Activated CD8-positive, alpha-beta memory T cell treated with anti-CD3 and anti-CD28 coated beads, Interleukin-2, amount 10 ng/mL, durations not matched to agents 7 days and 5 days (primary cell): ENCODE results near the gene RLN1. TPM values are rescaled to one million over a fixed set of nuclear protein-coding genes. Genes with fewer than 3 reads are reported as not detected.
"Not testable (repeated sequence)": the region's sequence is repeated elsewhere in the genome, so short reads cannot be mapped to it uniquely, and the experiment has no call there.

Source experiments
- ATAC-seq: fragments of 150-1000 bp; cut with Tn5 transposase; one replicate; pipeline ENCODE4 v1.10.0; 2021; ENCODE audit warnings: moderate library complexity
- CTCF ChIA-PET: fragments of 350-600 bp; sonication (Branson Sonifier 250); formaldehyde crosslinking; loops from one replicate; lab custom pipeline; 2021; ENCODE audit warnings: antibody characterized with exemption; lab: Charles Lee
- DNase-seq: peaks from one replicate; pipeline ENCODE4 v3.0.0-alpha.2; 2020
- H3K27ac Mint-ChIP-seq: one replicate; pipeline ENCODE4 v1.8.0; 2021; ENCODE audit warnings: mild to moderate bottlenecking, mixed read lengths
- H3K27me3 Mint-ChIP-seq: one replicate; pipeline ENCODE4 v1.8.0; 2021; ENCODE audit warnings: mixed read lengths
- H3K36me3 Mint-ChIP-seq: one replicate; pipeline ENCODE4 v1.8.0; 2021; ENCODE audit warnings: mild to moderate bottlenecking, mixed read lengths
- H3K4me1 Mint-ChIP-seq: one replicate; pipeline ENCODE4 v1.8.0; 2021; ENCODE audit warnings: mixed read lengths
- H3K4me3 Mint-ChIP-seq: one replicate; pipeline ENCODE4 v1.8.0; 2021; ENCODE audit warnings: mild to moderate bottlenecking, moderate library complexity, mixed read lengths
- H3K9me3 Mint-ChIP-seq: one replicate; pipeline ENCODE4 v1.8.0; 2022; ENCODE audit warnings: low read depth, mixed read lengths
- total RNA-seq, 2 experiments: library from RNA; stranded (reverse); gene quantifications; one replicate each; pipeline ENCODE4 v1.2.3, GENCODE V29; 2021

Gene RLN1, protein sequence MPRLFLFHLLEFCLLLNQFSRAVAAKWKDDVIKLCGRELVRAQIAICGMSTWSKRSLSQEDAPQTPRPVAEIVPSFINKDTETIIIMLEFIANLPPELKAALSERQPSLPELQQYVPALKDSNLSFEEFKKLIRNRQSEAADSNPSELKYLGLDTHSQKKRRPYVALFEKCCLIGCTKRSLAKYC
- 1 to 10 TPM; 1.0 to 1.5 TPM for total RNA-seq

DNA sequence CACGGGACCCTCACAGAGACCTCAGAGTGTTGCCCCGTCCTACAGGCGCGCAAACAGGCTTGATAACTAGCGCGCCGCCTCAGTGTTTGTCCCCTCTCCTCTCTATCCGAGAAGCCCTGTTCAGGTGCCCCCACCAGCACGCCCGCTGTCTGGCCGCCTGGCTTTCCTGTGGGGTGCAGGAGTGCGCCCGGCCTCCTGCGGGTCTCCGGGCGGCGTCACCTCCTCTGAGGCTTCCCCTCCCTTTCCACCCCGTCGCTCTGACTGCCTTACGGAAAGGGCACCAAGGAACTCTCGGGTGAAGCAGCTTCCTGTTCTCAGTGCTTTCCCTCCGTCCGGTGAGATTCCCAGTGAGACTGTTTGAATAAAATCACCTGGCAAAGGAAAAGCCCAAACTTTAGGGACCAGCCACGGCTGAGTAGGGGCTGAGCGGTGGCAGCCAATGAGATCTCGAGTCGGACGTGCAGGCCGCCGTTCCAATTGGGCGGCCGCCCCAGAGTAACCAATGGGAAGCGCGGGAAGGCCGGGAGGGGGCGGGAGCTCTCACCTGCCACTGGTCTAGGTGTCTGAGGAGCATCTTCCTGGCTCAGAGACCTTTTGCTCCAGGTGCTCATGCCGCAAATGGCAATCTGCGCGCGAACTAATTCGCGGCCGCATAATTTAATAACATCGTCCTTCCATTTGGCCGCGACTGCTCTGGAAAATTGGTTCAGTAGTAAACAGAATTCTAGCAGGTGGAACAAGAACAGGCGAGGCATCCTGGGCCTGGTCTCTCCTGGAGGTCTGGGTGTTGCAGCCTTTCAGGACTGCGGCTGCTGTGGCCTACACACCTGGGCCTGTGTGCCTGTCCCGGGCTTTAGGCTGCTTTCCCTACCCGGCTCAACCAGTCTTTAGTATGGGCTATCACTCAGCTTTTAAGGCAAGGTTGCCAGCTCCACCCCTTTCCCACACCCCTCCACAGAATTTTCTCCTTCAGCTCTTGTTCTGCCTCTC, at the start of gene RLN1:
TSS of gene RLN1 (minus strand) at position 885 of the 990 bp plus-strand sequence. CDS start at position 755, 130 bp downstream.
- ATAC-seq = peak; percentile 100
- Mint-ChIP-seq H3K27ac (peak within 1 kb of the TSS; percentile 72), H3K4me3 (peak within 1 kb of the TSS; percentile 64), H3K4me1 (peaks cover 25% of the 10 kb centered on the region)
- H3K36me3 Mint-ChIP-seq, DNase-seq, H3K27me3 Mint-ChIP-seq, H3K9me3 Mint-ChIP-seq: not testable (repeated sequence)
- CTCF ChIA-PET = interaction anchor here (1.9 kb wide), 1 partner anchor 13 kb away, joined by 10 read pairs; no protein-coding TSS in a partner anchor

DNA sequence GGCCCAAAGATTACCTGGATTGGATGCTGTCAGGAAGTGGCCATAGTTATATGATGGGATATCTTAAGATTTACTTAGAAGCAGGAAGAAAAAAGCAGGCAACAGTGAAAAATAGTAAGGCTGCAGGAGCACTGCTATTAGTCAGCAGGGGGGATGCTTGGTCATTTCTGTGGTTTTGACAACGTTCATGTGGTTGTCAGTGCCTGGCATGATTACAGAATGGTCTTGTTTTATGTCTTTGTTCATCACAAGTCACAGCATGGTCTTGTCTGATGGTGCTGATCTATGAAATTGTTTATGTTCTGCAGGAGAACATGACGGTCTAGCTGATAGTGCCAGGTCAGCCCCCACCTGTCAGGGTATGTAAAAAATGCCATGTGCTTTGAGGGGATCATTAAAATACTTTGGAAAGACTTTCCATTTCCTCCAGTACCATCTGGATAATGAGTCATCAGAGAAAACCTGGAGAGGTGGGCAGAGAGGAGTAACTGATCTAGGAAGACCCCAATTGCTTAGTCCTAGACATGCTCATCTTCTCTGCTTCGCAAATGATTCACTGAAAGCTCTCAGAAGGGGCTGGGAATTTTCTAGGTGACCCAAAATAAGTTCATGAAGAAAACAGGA, 49.5 kb upstream of the RLN1 start:
- Mint-ChIP-seq H3K36me3 (peaks cover 4% of the 10 kb centered on the region), H3K4me3 (no peak overlapping the region), H3K27ac (peak overlapping the region; percentile 60), H3K27me3 (no peaks in the 10 kb centered on the region), H3K9me3 (no peaks in the 10 kb centered on the region), H3K4me1 (peaks cover 47% of the 10 kb centered on the region)
- ATAC-seq = peak; percentile 86
- peak; percentile 82 for DNase-seq
- CTCF ChIA-PET = no interaction called here

DNA sequence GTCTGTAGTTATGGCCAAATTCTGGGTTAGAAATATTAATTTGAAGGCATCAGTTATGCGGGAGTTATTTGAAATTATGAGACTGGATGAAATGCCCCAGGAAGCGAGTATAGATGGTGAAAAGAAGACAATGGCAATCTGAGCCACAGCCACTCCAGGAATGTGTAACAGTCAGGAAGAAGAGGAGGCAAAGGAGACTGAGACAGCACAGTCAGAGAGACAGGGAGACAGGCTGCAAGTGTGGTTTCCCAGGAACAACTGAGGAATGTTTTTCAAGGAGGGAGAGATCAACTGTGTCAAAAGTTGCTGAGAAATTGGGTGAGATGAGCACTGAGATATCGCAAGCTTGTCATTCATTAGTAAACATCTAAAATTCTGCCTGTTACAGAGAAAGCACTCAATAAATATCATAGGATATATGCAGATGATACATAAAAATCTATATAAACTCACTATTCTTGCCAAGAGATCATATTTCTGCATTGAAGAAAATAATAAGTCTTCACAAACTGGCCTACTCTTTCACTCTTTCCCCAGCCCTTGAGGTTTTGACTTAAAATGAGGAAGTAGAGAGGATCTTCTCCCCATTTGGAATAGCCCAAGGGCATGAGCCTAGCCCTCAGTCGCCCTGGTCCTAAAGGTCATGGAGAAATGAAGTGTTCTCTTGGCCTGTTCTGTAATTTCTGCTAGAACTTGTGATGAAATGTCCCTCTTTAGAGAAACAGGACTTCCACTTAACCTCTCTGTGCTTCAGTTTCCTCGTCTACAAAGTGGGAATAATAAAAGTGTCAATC, 48.5 kb upstream of the RLN1 start:
- Mint-ChIP-seq H3K36me3 (peaks cover 2% of the 10 kb centered on the region), H3K4me3 (no peak overlapping the region), H3K27me3 (no peaks in the 10 kb centered on the region), H3K4me1 (peaks cover 44% of the 10 kb centered on the region), H3K9me3 (no peaks in the 10 kb centered on the region), H3K27ac (no peak overlapping the region)
- DNase-seq (no peak), ATAC-seq (no peak)
- CTCF ChIA-PET = no interaction called here

DNA sequence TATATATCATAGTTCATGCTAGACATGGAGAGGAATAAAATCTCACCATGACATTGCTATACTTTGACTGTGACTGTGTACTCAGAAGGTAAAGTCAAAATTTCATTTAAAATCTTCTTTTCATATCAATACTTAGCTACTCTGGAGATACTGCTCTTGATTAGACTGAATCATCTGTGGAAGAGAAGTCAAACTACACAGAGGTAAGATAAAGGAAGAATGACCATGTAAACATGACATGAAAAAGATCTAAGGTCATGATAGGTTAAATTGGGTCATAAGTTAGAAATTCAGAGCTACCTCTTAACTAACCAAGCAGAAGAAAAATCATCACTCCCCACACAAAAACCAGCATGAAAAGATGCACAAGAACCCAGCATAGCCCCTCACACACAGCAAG, 44.8 kb upstream of the RLN1 start:
- DNase-seq (no peak), ATAC-seq (no peak)
- peaks cover 1% of the 10 kb centered on the region for H3K9me3 Mint-ChIP-seq
- H3K4me3 Mint-ChIP-seq = no peak overlapping the region
- CTCF ChIA-PET = no interaction called here
- no peaks in the 10 kb centered on the region for H3K27me3 Mint-ChIP-seq
- H3K36me3 Mint-ChIP-seq = peaks cover 12% of the 10 kb centered on the region
- peaks cover 32% of the 10 kb centered on the region for H3K4me1 Mint-ChIP-seq
- H3K27ac Mint-ChIP-seq = peak overlapping the region; percentile 29

DNA sequence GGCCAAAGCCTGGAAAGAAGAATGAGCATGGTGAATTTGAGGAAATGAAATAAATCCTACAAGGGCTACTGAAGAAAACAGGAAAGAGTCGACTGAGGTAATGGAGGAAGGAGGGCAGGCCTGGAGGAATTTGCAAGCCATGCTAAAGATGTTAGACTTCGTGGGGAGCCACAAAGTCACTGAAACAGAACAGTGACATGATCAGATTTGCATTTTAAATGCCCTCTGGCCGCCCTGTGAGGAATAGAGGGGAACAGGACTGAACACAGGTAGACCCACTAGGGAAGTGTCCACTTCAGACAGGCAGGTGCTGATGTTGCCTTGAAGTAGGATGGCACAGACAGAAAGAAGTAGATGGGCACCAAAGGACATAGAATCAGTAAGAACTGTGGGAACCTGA, 42.8 kb upstream of the RLN1 start:
- ATAC-seq = no peak
- no peak overlapping the region for H3K27ac Mint-ChIP-seq
- peaks cover 13% of the 10 kb centered on the region for H3K4me1 Mint-ChIP-seq
- H3K4me3 Mint-ChIP-seq = no peak overlapping the region
- peaks cover 11% of the 10 kb centered on the region for H3K36me3 Mint-ChIP-seq
- H3K27me3 Mint-ChIP-seq = no peaks in the 10 kb centered on the region
- CTCF ChIA-PET = no interaction called here
- H3K9me3 Mint-ChIP-seq = peaks cover 1% of the 10 kb centered on the region
- no peak for DNase-seq

DNA sequence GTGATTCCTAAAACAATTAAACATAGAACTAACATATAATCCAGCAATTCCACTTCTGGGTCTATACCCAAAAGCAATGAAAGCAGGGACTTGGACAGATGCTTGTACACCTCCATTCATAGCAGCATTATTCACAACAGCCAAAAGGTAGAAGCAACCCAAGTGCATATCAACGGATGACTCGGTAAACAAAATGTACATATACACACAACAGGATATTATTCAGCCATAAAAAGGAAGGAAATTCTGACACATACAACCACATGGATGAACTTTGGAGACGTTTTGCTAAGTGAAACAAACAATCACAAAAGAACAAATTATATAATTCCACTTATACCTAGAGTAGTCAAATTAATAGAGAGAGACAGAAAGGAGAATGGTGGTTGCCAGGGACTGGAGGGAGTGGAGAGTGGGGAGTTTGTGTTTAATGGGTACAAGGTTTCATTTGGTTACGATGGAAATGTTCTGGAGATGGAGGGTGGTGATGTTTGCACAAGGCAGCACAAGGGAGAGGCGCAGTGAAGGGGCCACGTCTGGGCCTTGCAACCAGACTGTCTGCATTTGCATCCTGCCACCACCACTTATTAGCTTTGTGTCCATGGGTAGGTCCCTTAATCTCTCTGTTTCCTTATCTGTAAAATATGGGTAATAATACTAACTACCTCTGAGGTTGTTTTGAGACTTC, 36.3 kb upstream of the RLN1 start:
- no peak overlapping the region for H3K4me3 Mint-ChIP-seq
- no peak for DNase-seq
- H3K27me3 Mint-ChIP-seq = no peaks in the 10 kb centered on the region
- ATAC-seq = peak; percentile 63
- H3K27ac Mint-ChIP-seq = peak overlapping the region; percentile 55
- H3K36me3 Mint-ChIP-seq = peaks cover 18% of the 10 kb centered on the region
- peaks cover 25% of the 10 kb centered on the region for H3K4me1 Mint-ChIP-seq
- CTCF ChIA-PET = interaction anchor here (0.6 to 1.2 kb wide), 2 partner anchors 19 to 55 kb away, joined by 3 read pairs; no protein-coding TSS in a partner anchor
- H3K9me3 Mint-ChIP-seq = peaks cover 1% of the 10 kb centered on the region

DNA sequence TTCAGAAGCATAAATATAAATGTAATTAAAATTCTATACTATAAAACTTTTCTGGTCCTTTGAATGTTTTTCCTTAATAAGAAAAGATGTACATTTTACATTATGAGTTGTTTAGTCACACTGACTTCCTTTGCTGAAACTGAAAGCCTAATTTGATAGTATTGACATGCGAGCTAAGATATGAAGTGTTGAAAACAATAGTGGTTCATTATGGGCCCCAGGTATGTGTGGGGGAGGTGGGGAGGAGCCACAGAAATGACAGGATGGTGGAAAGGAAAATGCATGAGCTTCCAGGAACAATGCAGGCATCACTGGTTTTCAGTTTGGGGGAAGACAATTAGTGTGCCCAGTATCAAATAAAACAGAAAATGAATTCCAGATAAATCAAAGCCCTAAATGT, 35.4 kb upstream of the RLN1 start:
- no peaks in the 10 kb centered on the region for H3K27me3 Mint-ChIP-seq

DNA sequence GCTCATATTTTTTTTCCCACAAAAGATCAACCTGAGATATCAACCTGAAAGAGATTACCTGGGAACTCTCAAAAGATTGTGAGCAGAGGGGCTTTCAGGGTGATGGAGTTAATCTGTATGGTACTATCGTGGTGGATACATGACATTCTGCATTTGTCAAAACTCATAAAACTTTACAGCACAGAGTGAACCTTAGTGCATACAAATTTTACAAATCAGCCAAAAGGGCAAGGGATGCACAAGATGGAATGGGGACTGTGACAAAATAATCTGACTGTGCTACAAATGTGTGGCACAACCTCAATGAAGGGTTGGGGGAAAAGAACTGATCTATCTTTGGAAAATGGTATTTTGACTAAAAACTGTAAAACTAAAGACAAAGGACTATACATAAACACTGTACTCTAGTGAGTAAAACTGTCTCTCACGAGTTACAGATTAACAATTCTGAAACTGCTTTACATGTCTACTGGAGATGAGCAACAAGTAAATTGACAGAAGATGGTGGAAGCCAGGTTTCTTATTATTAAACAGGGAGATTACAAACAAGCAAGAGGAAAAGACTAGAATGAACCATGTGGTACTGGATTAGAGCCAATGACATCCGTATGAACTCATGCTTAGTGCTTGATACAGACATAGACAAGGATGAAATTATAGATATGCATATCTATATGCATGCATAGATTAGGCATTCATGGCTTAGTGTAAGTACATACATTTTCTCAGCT, 24.8 kb upstream of the RLN1 start:
- Mint-ChIP-seq H3K4me3 (no peak overlapping the region), H3K36me3 (peaks cover 27% of the 10 kb centered on the region), H3K27ac (peak overlapping the region; percentile 18), H3K9me3 (peaks cover 8% of the 10 kb centered on the region), H3K4me1 (peaks cover 15% of the 10 kb centered on the region), H3K27me3 (no peaks in the 10 kb centered on the region)
- CTCF ChIA-PET = no interaction called here
- ATAC-seq (no peak), DNase-seq (no peak)

More for the DNA sequence above, 35.4 kb upstream of the RLN1 start:
- Mint-ChIP-seq H3K4me3 (no peak overlapping the region), H3K27ac (peak overlapping the region; percentile 16), H3K9me3 (peaks cover 1% of the 10 kb centered on the region), H3K36me3 (peaks cover 13% of the 10 kb centered on the region), H3K4me1 (peaks cover 25% of the 10 kb centered on the region)
- CTCF ChIA-PET = interaction anchor here (0.8 kb wide), 1 partner anchor 50 kb away, joined by 3 read pairs; no protein-coding TSS in a partner anchor
- ATAC-seq (peak; percentile 60), DNase-seq (no peak)

DNA sequence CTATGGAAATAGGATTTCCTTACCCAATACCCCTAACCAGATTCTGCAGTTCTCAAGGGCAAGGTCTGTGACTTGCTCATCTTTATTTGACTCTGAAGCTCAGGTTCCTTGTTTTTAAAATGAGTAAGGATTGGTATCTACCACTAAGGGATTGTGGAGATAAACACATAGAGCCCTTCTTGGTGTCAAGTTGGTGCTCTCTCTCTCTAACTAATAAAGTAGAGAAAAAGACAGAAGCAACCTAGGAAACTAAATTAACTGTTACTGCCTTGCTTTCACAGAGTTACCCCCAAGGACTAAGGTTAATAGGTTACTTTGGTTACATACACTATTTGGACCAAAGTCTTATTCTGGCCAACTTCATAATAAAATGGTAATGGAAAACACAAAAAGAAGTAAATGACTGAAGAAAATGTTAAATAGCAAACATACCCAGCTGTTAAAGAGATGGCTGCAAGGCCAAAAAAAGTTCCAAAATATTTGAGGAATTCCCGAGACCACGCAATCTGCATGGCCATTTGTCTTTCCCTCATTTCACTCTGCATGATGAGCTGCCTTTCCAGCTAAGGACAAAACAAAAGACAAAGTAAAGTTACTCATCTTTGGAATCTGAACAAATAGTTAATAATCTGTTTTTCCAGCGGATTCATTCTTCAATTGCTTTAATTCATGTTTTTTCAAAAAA, 21.8 kb upstream of the RLN1 start:
- CTCF ChIA-PET = interaction anchor here (1.1 kb wide), 1 partner anchor 9 kb away, joined by 3 read pairs; no protein-coding TSS in a partner anchor
- Mint-ChIP-seq H3K27ac (no peak overlapping the region), H3K4me3 (no peak overlapping the region), H3K36me3 (peaks cover 25% of the 10 kb centered on the region), H3K9me3 (no peaks in the 10 kb centered on the region), H3K4me1 (peaks cover 15% of the 10 kb centered on the region), H3K27me3 (no peaks in the 10 kb centered on the region)
- no peak for DNase-seq
- ATAC-seq = no peak

DNA sequence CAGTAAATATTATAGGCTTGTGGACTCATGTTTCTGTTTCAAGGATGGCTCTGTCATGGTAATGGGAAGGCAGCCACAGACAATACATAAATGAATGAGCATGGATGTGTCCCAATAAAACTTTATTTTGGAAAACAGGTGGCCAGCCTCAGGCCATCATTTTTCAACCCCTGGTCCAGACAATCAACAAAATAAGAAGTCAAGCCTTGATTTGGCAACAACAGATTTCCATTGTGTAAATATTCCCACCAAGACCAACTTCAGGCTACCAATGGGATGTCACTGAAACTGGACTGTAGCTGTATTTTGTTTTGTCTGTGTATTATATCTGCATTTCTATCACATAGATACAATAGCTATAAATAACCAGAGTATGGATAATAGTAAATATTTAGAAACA, 20.7 kb upstream of the RLN1 start:
- peaks cover 25% of the 10 kb centered on the region for H3K36me3 Mint-ChIP-seq
- CTCF ChIA-PET = no interaction called here
- H3K9me3 Mint-ChIP-seq = no peaks in the 10 kb centered on the region
- ATAC-seq (no peak), DNase-seq (no peak)
- no peak overlapping the region for H3K27ac Mint-ChIP-seq
- H3K27me3 Mint-ChIP-seq = no peaks in the 10 kb centered on the region
- H3K4me3 Mint-ChIP-seq = no peak overlapping the region
- peaks cover 12% of the 10 kb centered on the region for H3K4me1 Mint-ChIP-seq

DNA sequence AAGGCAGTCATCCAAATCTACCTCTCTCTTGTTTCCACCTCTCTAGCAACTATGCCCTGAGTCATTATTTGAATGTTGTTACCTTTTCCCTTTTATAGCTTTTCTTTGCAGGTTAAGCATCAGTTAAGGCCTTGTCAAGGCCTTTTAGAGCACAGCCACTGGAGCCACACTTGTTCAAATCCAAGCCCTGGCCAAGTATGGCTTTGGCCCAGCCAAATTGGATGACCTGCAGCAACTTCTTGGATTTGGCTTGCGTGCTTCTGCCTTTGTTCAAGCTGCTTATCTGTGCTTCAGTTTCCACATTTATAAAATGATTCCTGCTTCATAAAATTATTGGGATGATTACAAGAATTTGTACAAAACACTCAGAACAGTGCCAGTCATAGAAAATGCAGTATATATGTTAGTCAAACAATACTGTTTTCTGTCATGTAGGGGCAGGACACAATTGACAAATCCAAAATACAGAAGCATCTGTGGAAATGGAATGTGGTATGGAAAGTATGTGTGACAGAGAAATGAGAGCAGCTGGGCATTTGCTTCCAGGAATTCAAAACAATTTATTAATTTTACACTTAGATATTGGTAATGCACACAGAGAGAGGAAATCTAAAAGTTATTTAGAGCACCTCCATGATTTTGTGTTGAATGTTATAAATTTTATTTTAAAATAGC, 17.9 kb upstream of the RLN1 start:
- peaks cover 17% of the 10 kb centered on the region for H3K4me1 Mint-ChIP-seq
- CTCF ChIA-PET = no interaction called here
- H3K36me3 Mint-ChIP-seq = peaks cover 37% of the 10 kb centered on the region
- ATAC-seq (no peak), DNase-seq (no peak)
- no peak overlapping the region for H3K4me3 Mint-ChIP-seq
- no peaks in the 10 kb centered on the region for H3K27me3 Mint-ChIP-seq
- no peak overlapping the region for H3K27ac Mint-ChIP-seq
- H3K9me3 Mint-ChIP-seq = peaks cover 2% of the 10 kb centered on the region
